B cell (primary cell): ENCODE measurements around the gene SLC9A3. TPM values are rescaled to one million over a fixed set of nuclear protein-coding genes. Genes with fewer than 3 reads are reported as not detected.

Experiments
- polyA plus RNA-seq: library from polyadenylated mRNA; depleted of rRNA; stranded (reverse); fragments of >200 nt; gene quantifications from 2 replicates; pipeline ENCODE4 v1.2.3, GENCODE V29; 2012
- small RNA-seq: library from RNA; depleted of rRNA; stranded (forward); fragments of <200 nt; gene quantifications from one replicate; pipeline ENCODE3, GENCODE V24; 2012; ENCODE audit warnings: low replicate concordance, low read depth; ENCODE audit not compliant: insufficient read length
- total RNA-seq, 2 donors: library from RNA; stranded (reverse); fragments of 120-200 nt in 1 of 2; gene quantifications; 1 replicate in 1 of 2; 2 replicates in 1 of 2; pipeline versions ENCODE4 v1.2.3 to v1.2.4, GENCODE V29; 2013 to 2022

Gene SLC9A3
- total and polyA plus RNA-seq, 2 donors (not counting 1 experiment from before 2014, with no cell fraction given): 0.84 to 2.0 TPM

Small RNA genes lying within 50 kb of the gene (small RNA-seq; reads per million reads assigned to genes)
- not detected for gene MIR4456

Other genes with a start within 250 kb of the SLC9A3 start
- gene AHRR, start 202.7 kb downstream of the SLC9A3 start, total RNA-seq: 1.7 and 1.8 TPM in 2 replicates
- 0.13 and 0.23 TPM in 2 replicates for gene AHRR, start 202.7 kb downstream of the SLC9A3 start, polyA plus RNA-seq
- gene EXOC3, start 81.3 kb downstream of the SLC9A3 start, total RNA-seq: 92.6 and 97.1 TPM in 2 replicates
- 44.0 and 57.2 TPM in 2 replicates for gene EXOC3, start 81.3 kb downstream of the SLC9A3 start, polyA plus RNA-seq
- gene CEP72, start 87.9 kb upstream of the SLC9A3 start, total RNA-seq: 30.0 and 32.9 TPM in 2 replicates
- gene CEP72, start 87.9 kb upstream of the SLC9A3 start, polyA plus RNA-seq: 7.5 and 7.7 TPM in 2 replicates
- gene TPPP, start 168.9 kb upstream of the SLC9A3 start, total RNA-seq: 0.07 TPM in 1 of 2 replicates, not detected in the other
- gene TPPP, start 168.9 kb upstream of the SLC9A3 start, polyA plus RNA-seq: 0.06 and 0.12 TPM in 2 replicates